Hepatocyte (in vitro differentiated cells): ENCODE measurements around the gene GNB3. TPM values are rescaled to one million over a fixed set of nuclear protein-coding genes. Genes with fewer than 3 reads are reported as not detected.

Experiments used
- DNase-seq: peaks from one replicate; pipeline ENCODE4 v3.0.0-alpha.2; 2016; ENCODE audit warnings: low spot score
- H2AFZ ChIP-seq: fragments of 200-600 bp; sonication (generic); 2 replicates; pipeline ENCODE4 v1.6.0; 2016; ENCODE audit warnings: antibody characterized with exemption, mild to moderate bottlenecking
- H3K27ac ChIP-seq: fragments of 200-600 bp; sonication (generic); 2 replicates; pipeline ENCODE4 v1.5.1; 2016; ENCODE audit warnings: mild to moderate bottlenecking
- H3K27me3 ChIP-seq: fragments of 200-600 bp; sonication (generic); 2 replicates; pipeline ENCODE4 v1.6.1; 2016
- H3K36me3 ChIP-seq: fragments of 200-600 bp; sonication (generic); replicated peaks from 2 replicates; pipeline ENCODE4 v1.5.1; 2016; ENCODE audit warnings: low read depth; ENCODE audit not compliant: insufficient read depth
- H3K4me1 ChIP-seq: fragments of 200-600 bp; sonication (generic); 2 replicates; pipeline ENCODE4 v1.5.1; 2016; ENCODE audit warnings: mild to moderate bottlenecking, moderate library complexity; ENCODE audit not compliant: insufficient read depth
- H3K4me2 ChIP-seq: fragments of 200-600 bp; sonication (generic); 2 replicates; pipeline ENCODE4 v1.6.0; 2016
- H3K4me3 ChIP-seq: fragments of 200-600 bp; sonication (generic); 2 replicates; pipeline ENCODE4 v1.5.1; 2016; ENCODE audit warnings: mild to moderate bottlenecking
- H3K79me2 ChIP-seq: fragments of 200-600 bp; sonication (generic); 2 replicates; pipeline ENCODE4 v1.6.0; 2017; ENCODE audit warnings: mild to moderate bottlenecking
- H3K9me2 ChIP-seq: fragments of 200-600 bp; sonication (generic); replicated peaks from 2 replicates; pipeline ENCODE4 v1.6.0; 2017; ENCODE audit warnings: mild to moderate bottlenecking; ENCODE audit not compliant: insufficient read depth
- H3K9me3 ChIP-seq: fragments of 200-600 bp; sonication (generic); 2 replicates; pipeline ENCODE4 v1.5.1; 2016; ENCODE audit warnings: low read depth, mild to moderate bottlenecking
- H4K20me1 ChIP-seq: fragments of 200-600 bp; sonication (generic); 2 replicates; pipeline ENCODE4 v1.6.0; 2016; ENCODE audit warnings: mild to moderate bottlenecking; ENCODE audit not compliant: insufficient read depth, poor library complexity, severe bottlenecking
- EZH2 ChIP-seq: fragments of 200-600 bp; sonication (generic); IDR thresholded peaks from 2 replicates; pipeline ENCODE4 v1.6.1; 2016; ENCODE audit warnings: antibody characterized with exemption, mild to moderate bottlenecking, borderline replicate concordance
- EZH2phosphoT487 ChIP-seq: fragments of 200-600 bp; sonication (generic); IDR thresholded peaks from one replicate; pipeline ENCODE4 v1.6.1; 2018; ENCODE audit warnings: antibody characterized with exemption, mild to moderate bottlenecking, low read depth, moderate library complexity; ENCODE audit not compliant: unreplicated experiment, severe bottlenecking
- WGBS: methylation state at CpG from one replicate; pipeline ENCODE4 v1.1.6; 2016; ENCODE audit warnings: low lambda C conversion rate; ENCODE audit errors: missing lambda C conversion rate; 5-methylcytosine and 5-hydroxymethylcytosine counted together
- polyA plus RNA-seq: library from polyadenylated mRNA; unstranded; fragments of >200 nt; fragmentation: Nextera tagmentation; extraction: Ambion mirVana; gene quantifications from 2 replicates; pipeline ENCODE4 v1.2.1, GENCODE V29; 2016
- total RNA-seq: library from RNA; depleted of rRNA; stranded (reverse); fragments of >200 nt; gene quantifications from 2 replicates; pipeline ENCODE4 v1.2.3, GENCODE V29; 2014
- TF ChIP-seq, protein P1 (sequence below): fragments of 200-600 bp; sonication (generic); IDR thresholded peaks from 2 replicates; pipeline ENCODE4 v1.5.1; 2016; ENCODE audit warnings: antibody characterized with exemption, mild to moderate bottlenecking; ENCODE audit not compliant: poor library complexity

Gene GNB3
- total and polyA plus RNA-seq, 2 experiments from 2014 or later, result 2.6 to 10.2 TPM

DNA sequence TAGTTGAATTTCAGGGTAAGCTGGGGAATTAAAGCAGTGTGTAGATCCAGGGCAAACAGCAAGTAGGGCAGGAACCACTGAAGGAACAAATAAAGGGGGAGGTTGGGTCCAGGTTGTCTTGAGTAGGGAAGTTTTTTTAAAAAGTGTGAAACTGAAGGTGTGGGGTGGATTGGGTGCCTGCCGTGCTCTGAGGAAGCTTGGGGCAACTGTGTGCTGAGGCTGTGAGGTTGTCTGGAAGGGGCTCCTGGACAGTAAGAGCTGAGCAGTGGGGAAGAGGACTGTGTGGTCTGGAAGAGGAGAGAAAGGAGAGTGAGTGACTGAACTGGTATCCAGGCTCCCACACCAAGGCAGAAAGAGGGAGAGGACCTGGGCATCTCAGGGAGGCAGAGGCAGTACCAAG lies 30.0 kb upstream of the GNB3 start:
- Histone ChIP-seq H3K27me3 (no peaks in the 10 kb centered on the region), H3K36me3 (no peaks in the 10 kb centered on the region), H3K4me3 (no peak overlapping the region), H3K4me2 (no peak overlapping the region), H3K79me2 (no peaks in the 10 kb centered on the region), H4K20me1 (no peaks in the 10 kb centered on the region), H2AFZ (no peak overlapping the region), H3K9me2 (no peaks in the 10 kb centered on the region), H3K9me3 (no peaks in the 10 kb centered on the region), H3K4me1 (no peaks in the 10 kb centered on the region), H3K27ac (no peak overlapping the region)
- no peak for TF ChIP-seq EZH2
- TF ChIP-seq, protein P1, sequence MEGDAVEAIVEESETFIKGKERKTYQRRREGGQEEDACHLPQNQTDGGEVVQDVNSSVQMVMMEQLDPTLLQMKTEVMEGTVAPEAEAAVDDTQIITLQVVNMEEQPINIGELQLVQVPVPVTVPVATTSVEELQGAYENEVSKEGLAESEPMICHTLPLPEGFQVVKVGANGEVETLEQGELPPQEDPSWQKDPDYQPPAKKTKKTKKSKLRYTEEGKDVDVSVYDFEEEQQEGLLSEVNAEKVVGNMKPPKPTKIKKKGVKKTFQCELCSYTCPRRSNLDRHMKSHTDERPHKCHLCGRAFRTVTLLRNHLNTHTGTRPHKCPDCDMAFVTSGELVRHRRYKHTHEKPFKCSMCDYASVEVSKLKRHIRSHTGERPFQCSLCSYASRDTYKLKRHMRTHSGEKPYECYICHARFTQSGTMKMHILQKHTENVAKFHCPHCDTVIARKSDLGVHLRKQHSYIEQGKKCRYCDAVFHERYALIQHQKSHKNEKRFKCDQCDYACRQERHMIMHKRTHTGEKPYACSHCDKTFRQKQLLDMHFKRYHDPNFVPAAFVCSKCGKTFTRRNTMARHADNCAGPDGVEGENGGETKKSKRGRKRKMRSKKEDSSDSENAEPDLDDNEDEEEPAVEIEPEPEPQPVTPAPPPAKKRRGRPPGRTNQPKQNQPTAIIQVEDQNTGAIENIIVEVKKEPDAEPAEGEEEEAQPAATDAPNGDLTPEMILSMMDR, result no peak
- DNase-seq, result no peak
- 56% methylated on average over 1 of the region's 1 CpG for WGBS

DNA sequence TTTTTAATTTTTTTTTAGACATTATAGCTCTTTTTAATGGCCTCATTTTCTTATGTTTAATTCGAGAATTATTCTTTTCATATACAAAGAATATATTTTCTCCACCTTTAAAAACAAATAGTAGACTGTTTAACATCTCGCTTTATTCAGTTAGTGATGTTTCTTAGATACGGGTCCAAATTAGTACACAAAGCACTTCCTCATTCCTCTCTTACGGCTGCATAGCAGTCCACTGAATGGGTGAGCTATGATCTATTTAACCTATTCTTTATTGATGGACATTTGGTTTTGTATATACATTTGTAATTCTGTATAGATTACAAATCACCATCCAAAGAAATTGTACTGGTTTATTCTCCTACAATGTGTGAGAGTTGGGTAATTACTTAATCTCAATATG lies 27.4 kb upstream of the GNB3 start:
- 71% methylated on average over 4 of the region's 4 CpGs for WGBS
- no peak for DNase-seq

DNA sequence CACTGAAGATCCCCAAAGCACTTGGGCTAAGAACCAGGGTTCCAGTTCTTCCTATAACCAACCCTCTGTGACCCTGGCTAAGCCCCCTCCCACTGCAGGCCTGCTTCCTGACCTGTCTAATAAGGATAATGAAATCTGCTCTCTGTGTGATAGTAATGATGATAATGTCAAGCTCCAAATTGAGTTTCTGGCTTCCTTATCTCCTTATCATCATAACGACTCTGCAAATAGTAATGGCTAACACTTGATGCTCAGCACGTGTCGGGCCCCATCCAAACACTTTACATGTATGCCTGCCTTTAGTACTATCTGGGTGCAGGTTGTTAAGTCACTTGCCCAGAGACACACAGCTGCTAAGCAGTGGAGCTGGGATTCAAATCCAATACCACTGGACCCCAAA lies 24.1 kb upstream of the GNB3 start:
- Histone ChIP-seq H3K4me3 (no peak overlapping the region), H3K79me2 (no peaks in the 10 kb centered on the region), H3K27ac (no peak overlapping the region), H3K36me3 (no peaks in the 10 kb centered on the region), H3K4me2 (no peak overlapping the region), H3K9me2 (no peaks in the 10 kb centered on the region), H4K20me1 (no peaks in the 10 kb centered on the region), H3K27me3 (no peaks in the 10 kb centered on the region), H2AFZ (no peak overlapping the region), H3K9me3 (no peaks in the 10 kb centered on the region), H3K4me1 (peaks cover 10% of the 10 kb centered on the region)
- TF ChIP-seq EZH2, result no peak
- TF ChIP-seq EZH2phosphoT487, result no peak
- TF ChIP-seq, protein P1, result no peak
- DNase-seq, result no peak
- WGBS, result 40% methylated on average over 3 of the region's 3 CpGs

More for the DNA sequence above, 27.4 kb upstream of the GNB3 start:
- Histone ChIP-seq H2AFZ (no peak overlapping the region), H3K27me3 (no peaks in the 10 kb centered on the region), H3K4me1 (no peaks in the 10 kb centered on the region), H3K9me3 (no peaks in the 10 kb centered on the region), H3K36me3 (no peaks in the 10 kb centered on the region), H3K4me3 (no peak overlapping the region), H3K27ac (no peak overlapping the region), H4K20me1 (no peaks in the 10 kb centered on the region), H3K9me2 (no peaks in the 10 kb centered on the region), H3K4me2 (no peak overlapping the region), H3K79me2 (no peaks in the 10 kb centered on the region)
- TF ChIP-seq, protein P1, result no peak
- no peak for TF ChIP-seq EZH2
- no peak for TF ChIP-seq EZH2phosphoT487

DNA sequence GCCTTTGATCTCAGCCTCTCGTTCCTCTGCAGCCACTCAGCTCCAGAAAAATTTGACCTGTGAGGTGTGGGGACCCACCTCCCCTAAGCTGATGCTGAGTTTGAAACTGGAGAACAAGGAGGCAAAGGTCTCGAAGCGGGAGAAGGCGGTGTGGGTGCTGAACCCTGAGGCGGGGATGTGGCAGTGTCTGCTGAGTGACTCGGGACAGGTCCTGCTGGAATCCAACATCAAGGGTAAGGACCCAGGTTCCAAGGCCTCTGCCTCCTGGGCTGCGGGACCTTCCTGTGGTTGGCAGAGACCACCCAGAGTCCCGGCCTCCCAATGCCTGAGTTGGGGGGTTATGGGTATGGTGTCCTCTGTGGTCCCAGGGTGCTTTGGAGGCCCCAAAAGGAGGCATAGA lies 23.6 kb upstream of the GNB3 start:
- no peaks in the 10 kb centered on the region for H3K79me2 ChIP-seq
- peaks cover 10% of the 10 kb centered on the region for H3K4me1 ChIP-seq
- TF ChIP-seq EZH2 (no peak), EZH2phosphoT487 (no peak)
- TF ChIP-seq, protein P1, result no peak
- no peaks in the 10 kb centered on the region for H4K20me1 ChIP-seq
- H3K27me3 ChIP-seq, result no peaks in the 10 kb centered on the region
- 80% methylated on average over 8 of the region's 8 CpGs for WGBS
- H3K36me3 ChIP-seq, result no peaks in the 10 kb centered on the region
- no peaks in the 10 kb centered on the region for H3K9me3 ChIP-seq
- H2AFZ ChIP-seq, result no peak overlapping the region
- no peak overlapping the region for H3K27ac ChIP-seq
- H3K4me3 ChIP-seq, result no peak overlapping the region
- no peaks in the 10 kb centered on the region for H3K9me2 ChIP-seq
- no peak overlapping the region for H3K4me2 ChIP-seq
- no peak for DNase-seq
